GM12878 (cell line): ENCODE measurements around the gene TESPA1. TPM values are rescaled to one million over a fixed set of nuclear protein-coding genes. Genes with fewer than 3 reads are reported as not detected.

Source experiments
- ATAC-seq: fragments of 200-7000 bp; cut with Tn5 transposase; 3 replicates; pipeline ENCODE4 v1.9.1; 2020; ENCODE audit warnings: mild to moderate bottlenecking, moderate library complexity
- BruUV-seq: library from RNA; stranded (reverse); fragments of 400-500 nt; replicated peaks from 2 replicates; lab custom pipeline; 2021; lab: Mats Ljungman, UMichigan
- CTCF ChIA-PET: fragments of 300-600 bp; sonication (Branson Sonifier 250); formaldehyde crosslinking; extraction: SDS; loops from one replicate; lab custom pipeline; 2021; ENCODE audit warnings: inconsistent platforms; lab: Yijun Ruan, JAX
- POLR2A ChIA-PET: fragments of 350-600 bp; formaldehyde crosslinking; extraction: SDS; loops from one replicate; lab custom pipeline; 2021; ENCODE audit warnings: inconsistent platforms; lab: Charles Lee
- RAD21 ChIA-PET: fragments of 300-600 bp; sonication (Branson Sonifier 250); formaldehyde crosslinking; loops from one replicate; lab custom pipeline; 2023; ENCODE audit warnings: antibody characterized with exemption; ENCODE audit not compliant: unreplicated experiment; lab: Charles Lee
- SMC1A ChIA-PET: fragments of 300-600 bp; sonication (Branson Sonifier 250); formaldehyde crosslinking; loops from one replicate; lab custom pipeline; 2023; ENCODE audit not compliant: unreplicated experiment, uncharacterized antibody; lab: Charles Lee
- DNase-seq: peaks from one replicate; pipeline ENCODE4 v3.0.0-alpha.2; 2011; ENCODE audit warnings: low read depth, low spot score
- FAIRE-seq: peaks from 3 replicates; lab custom pipeline; 2011; peaks lifted over from hg19 to GRCh38; lab: Jason Lieb, UNC
- H2AFZ ChIP-seq: 2 replicates; pipeline ENCODE4 v1.6.0; 2011; ENCODE audit warnings: low read depth, low read length, control low read depth; ENCODE audit not compliant: control insufficient read depth
- H3K27ac ChIP-seq: 2 replicates; pipeline ENCODE4 v1.5.1; 2011; ENCODE audit warnings: control low read depth; ENCODE audit not compliant: control insufficient read depth, insufficient read depth
- H3K27me3 ChIP-seq, 2 experiments: replicated peaks in 1 of 2; 2 replicates each; pipeline versions ENCODE4 v1.6.0 to v1.6.1; 2011; ENCODE audit warnings: low read length in 1 of 2; ENCODE audit not compliant: control insufficient read depth in 2 of 2, insufficient read depth in 2 of 2
- H3K36me3 ChIP-seq, 2 experiments: 2 replicates each; pipeline ENCODE4 v1.5.1; 2011; ENCODE audit warnings: low read length in 1 of 2; ENCODE audit not compliant: control insufficient read depth in 2 of 2, insufficient read depth in 2 of 2
- H3K4me1 ChIP-seq: 2 replicates; pipeline ENCODE4 v1.6.1; 2011; ENCODE audit warnings: mild to moderate bottlenecking, low read length, moderate library complexity, mixed read lengths; ENCODE audit not compliant: control insufficient read depth, insufficient read depth
- H3K4me2 ChIP-seq: 2 replicates; pipeline ENCODE4 v1.6.0; 2011; ENCODE audit warnings: control low read depth; ENCODE audit not compliant: control insufficient read depth, insufficient read depth
- H3K4me3 ChIP-seq: fragments of 200-600 bp; sonication (generic); 2 replicates; pipeline ENCODE4 v1.5.1; 2016
- H3K79me2 ChIP-seq: 2 replicates; pipeline ENCODE4 v1.6.0; 2011; ENCODE audit warnings: low read length; ENCODE audit not compliant: control insufficient read depth, insufficient read depth
- H3K9ac ChIP-seq: 2 replicates; pipeline ENCODE4 v1.8.0; 2011; ENCODE audit warnings: low read length, control low read depth, mixed read lengths; ENCODE audit not compliant: control insufficient read depth, insufficient read depth
- H3K9me3 ChIP-seq: replicated peaks from 3 replicates; pipeline ENCODE4 v1.5.1; 2011; ENCODE audit warnings: mild to moderate bottlenecking, low read length; ENCODE audit not compliant: control insufficient read depth, insufficient read depth
- H4K20me1 ChIP-seq: 2 replicates; pipeline ENCODE4 v1.6.0; 2011; ENCODE audit not compliant: control insufficient read depth, insufficient read depth
- ESRRA ChIP-seq: IDR thresholded peaks from 2 replicates; pipeline ENCODE4 v1.6.1; 2012; ENCODE audit warnings: mild to moderate bottlenecking, low read length, improper control_type of control experiment
- FOXK2 ChIP-seq: fragments of 450-650 bp; IDR thresholded peaks from 2 replicates; pipeline ENCODE4 v1.6.1; 2017; ENCODE audit warnings: mild to moderate bottlenecking, moderate library complexity
- FOXM1 ChIP-seq: IDR thresholded peaks from 2 replicates; pipeline ENCODE4 v1.6.1; 2012; ENCODE audit warnings: low read depth, mild to moderate bottlenecking, inconsistent platforms, low read length, moderate library complexity
- HDAC6 ChIP-seq: fragments of 200-600 bp; sonication (generic); IDR thresholded peaks from one replicate; pipeline ENCODE4 v1.8.0; 2017; ENCODE audit warnings: antibody characterized with exemption; ENCODE audit not compliant: unreplicated experiment
- NBN ChIP-seq: fragments of 450-650 bp; IDR thresholded peaks from 2 replicates; pipeline ENCODE4 v1.6.1; 2016
- NR2F1 ChIP-seq: fragments of 450-650 bp; conservative IDR thresholded peaks from 2 replicates; pipeline ENCODE4 v1.6.1; 2017; ENCODE audit warnings: mild to moderate bottlenecking
- POLR2A ChIP-seq: IDR thresholded peaks from 2 replicates; pipeline ENCODE4 v1.6.1; 2011; ENCODE audit warnings: low read depth, mild to moderate bottlenecking, low read length
- TAF1 ChIP-seq: IDR thresholded peaks from 2 replicates; pipeline ENCODE4 v1.6.1; 2011; ENCODE audit warnings: mild to moderate bottlenecking, low read depth, low read length, borderline replicate concordance
- WGBS: methylation state at CpG from one replicate; pipeline ENCODE4 v1.1.6; 2016; ENCODE audit warnings: low lambda C conversion rate; ENCODE audit not compliant: insufficient replicate concordance, insufficient coverage; ENCODE audit errors: missing lambda C conversion rate; 5-methylcytosine and 5-hydroxymethylcytosine counted together
- in situ Hi-C: fragments of 300-500 bp; cut with MboI; formaldehyde crosslinking; loops from 9 replicates; pipeline ENCODE4 v1.14.3; 2018; ENCODE audit warnings: mixed read lengths
- intact Hi-C: fragments of 100-400 bp; cut with micrococcal nuclease; formaldehyde crosslinking; loops from one replicate; pipeline ENCODE4 v1.14.2; 2022; ENCODE audit not compliant: unreplicated experiment
- polyA plus RNA-seq, 11 experiments: library from polyadenylated mRNA; depleted of rRNA in 4 of 11; unstranded in 6 of 11; stranded (reverse) in 5 of 11; fragments of >200 nt; fragmentation: Nextera tagmentation in 4 of 11; fragmentation: Illumina TruSeq in 1 of 11; extraction: Ambion mirVana in 4 of 11; extraction: Trizol in 1 of 11; gene quantifications; 1 replicate in 1 of 11; 2 replicates in 10 of 11; pipeline versions ENCODE4 v1.2.1 to v1.2.3, GENCODE V29; 2011 to 2016; ENCODE audit warnings: inconsistent platforms in 2 of 11, missing spikeins in 2 of 11, low read depth in 1 of 11
- total RNA-seq, 4 experiments: library from RNA; depleted of rRNA in 3 of 4; stranded (reverse); fragments of >200 nt in 3 of 4; fragmentation: Illumina TruSeq in 1 of 4; extraction: Trizol in 1 of 4; gene quantifications; 2 replicates each; pipeline versions ENCODE4 v1.2.1 to v1.2.3, GENCODE V29; 2013 to 2021
- TF ChIP-seq, protein P1 (sequence below): IDR thresholded peaks from 2 replicates; pipeline ENCODE4 v1.6.1; 2012; ENCODE audit warnings: mild to moderate bottlenecking, low read depth, low read length
- TF ChIP-seq, protein P2 (sequence below): IDR thresholded peaks from 2 replicates; pipeline ENCODE4 v1.6.1; 2012; ENCODE audit warnings: low read depth, low read length, improper control_type of control experiment
- TF ChIP-seq, protein P3 (sequence below): IDR thresholded peaks from 2 replicates; pipeline ENCODE4 v1.6.1; 2011; ENCODE audit warnings: borderline replicate concordance, low read depth, mild to moderate bottlenecking, moderate library complexity, mixed read lengths, low read length; ENCODE audit not compliant: insufficient read depth; ENCODE audit errors: extremely low read length

TESPA1 gene
- total and polyA plus RNA-seq, 10 of the 15 experiments (the other 5 are each of a cell fraction or from before 2014, with no cell fraction given): 13.8 to 56.2 (median 23.9) TPM

DNA sequence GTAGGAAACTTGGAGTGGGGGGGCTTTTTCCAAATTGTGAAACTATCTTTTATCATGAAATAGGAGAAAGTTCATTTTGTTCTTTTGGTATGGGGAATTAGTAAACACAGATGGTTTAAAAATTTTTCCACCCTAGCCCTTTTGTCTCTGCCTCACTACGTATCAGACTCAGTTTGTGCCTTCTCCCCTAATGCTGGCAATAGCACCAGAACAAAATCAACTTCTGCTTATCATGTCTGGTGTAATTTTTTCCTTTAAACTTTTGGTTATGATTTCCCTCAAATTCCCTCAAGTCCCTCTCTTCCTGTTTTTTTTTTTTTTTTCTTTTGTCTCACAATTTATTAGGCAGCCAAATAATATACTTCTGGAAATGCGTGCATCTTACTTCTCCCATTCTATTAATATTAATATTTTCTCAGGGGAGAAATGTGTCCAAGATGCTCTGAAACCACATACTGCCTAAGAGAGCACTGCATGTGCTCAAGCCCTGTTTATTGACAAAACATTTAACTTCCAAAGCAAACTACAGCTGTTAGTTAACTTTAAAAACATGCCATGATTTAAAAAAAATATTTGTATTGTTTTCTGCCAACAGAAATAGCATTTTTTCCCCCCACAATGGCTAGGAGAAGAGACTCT is 35.4 kb downstream of the TESPA1 start (continued):
- TF ChIP-seq, protein P1, sequence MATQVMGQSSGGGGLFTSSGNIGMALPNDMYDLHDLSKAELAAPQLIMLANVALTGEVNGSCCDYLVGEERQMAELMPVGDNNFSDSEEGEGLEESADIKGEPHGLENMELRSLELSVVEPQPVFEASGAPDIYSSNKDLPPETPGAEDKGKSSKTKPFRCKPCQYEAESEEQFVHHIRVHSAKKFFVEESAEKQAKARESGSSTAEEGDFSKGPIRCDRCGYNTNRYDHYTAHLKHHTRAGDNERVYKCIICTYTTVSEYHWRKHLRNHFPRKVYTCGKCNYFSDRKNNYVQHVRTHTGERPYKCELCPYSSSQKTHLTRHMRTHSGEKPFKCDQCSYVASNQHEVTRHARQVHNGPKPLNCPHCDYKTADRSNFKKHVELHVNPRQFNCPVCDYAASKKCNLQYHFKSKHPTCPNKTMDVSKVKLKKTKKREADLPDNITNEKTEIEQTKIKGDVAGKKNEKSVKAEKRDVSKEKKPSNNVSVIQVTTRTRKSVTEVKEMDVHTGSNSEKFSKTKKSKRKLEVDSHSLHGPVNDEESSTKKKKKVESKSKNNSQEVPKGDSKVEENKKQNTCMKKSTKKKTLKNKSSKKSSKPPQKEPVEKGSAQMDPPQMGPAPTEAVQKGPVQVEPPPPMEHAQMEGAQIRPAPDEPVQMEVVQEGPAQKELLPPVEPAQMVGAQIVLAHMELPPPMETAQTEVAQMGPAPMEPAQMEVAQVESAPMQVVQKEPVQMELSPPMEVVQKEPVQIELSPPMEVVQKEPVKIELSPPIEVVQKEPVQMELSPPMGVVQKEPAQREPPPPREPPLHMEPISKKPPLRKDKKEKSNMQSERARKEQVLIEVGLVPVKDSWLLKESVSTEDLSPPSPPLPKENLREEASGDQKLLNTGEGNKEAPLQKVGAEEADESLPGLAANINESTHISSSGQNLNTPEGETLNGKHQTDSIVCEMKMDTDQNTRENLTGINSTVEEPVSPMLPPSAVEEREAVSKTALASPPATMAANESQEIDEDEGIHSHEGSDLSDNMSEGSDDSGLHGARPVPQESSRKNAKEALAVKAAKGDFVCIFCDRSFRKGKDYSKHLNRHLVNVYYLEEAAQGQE: no peak
- TF ChIP-seq POLR2A: no peak
- no peak for TF ChIP-seq NBN

GRCh38 chr12:54948171-54948570 is 36.4 kb downstream of the TESPA1 start:
- Histone ChIP-seq H3K27ac (no peak overlapping the region), H3K79me2 (no peaks in the 10 kb centered on the region), H3K4me1 (no peaks in the 10 kb centered on the region), H3K9me3 (no peaks in the 10 kb centered on the region), H3K27me3 (no peaks in the 10 kb centered on the region), H4K20me1 (no peaks in the 10 kb centered on the region), H2AFZ (no peak overlapping the region), H3K4me2 (no peak overlapping the region), H3K36me3 (peaks cover 0 to 3% of the 10 kb centered on the region in 2 experiments; a peak in 1 of 4 replicates), H3K4me3 (no peak overlapping the region), H3K9ac (no peak overlapping the region)
- WGBS: 100% methylated on average over 1 of the region's 1 CpG
- RAD21 ChIA-PET: no interaction called here
- FAIRE-seq (no peak), DNase-seq (no peak), ATAC-seq (no peak)
- no TSS peak for BruUV-seq
- SMC1A ChIA-PET: no interaction called here
- in situ Hi-C loops (no loop called here), intact Hi-C loops (no loop called here)
- CTCF ChIA-PET: interaction anchor here (1.1 kb wide), 1 partner anchor 9 kb away, joined by 3 read pairs; no protein-coding TSS in a partner anchor
- POLR2A ChIA-PET: no interaction called here
- TF ChIP-seq FOXM1: no peak
- no peak for TF ChIP-seq NR2F1
- TF ChIP-seq, protein P1: no peak
- TF ChIP-seq ESRRA: no peak
- TF ChIP-seq, protein P2, sequence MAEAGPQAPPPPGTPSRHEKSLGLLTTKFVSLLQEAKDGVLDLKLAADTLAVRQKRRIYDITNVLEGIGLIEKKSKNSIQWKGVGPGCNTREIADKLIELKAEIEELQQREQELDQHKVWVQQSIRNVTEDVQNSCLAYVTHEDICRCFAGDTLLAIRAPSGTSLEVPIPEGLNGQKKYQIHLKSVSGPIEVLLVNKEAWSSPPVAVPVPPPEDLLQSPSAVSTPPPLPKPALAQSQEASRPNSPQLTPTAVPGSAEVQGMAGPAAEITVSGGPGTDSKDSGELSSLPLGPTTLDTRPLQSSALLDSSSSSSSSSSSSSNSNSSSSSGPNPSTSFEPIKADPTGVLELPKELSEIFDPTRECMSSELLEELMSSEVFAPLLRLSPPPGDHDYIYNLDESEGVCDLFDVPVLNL: no peak
- no peak for TF ChIP-seq TAF1
- no peak for TF ChIP-seq FOXK2
- TF ChIP-seq HDAC6: no peak
- TF ChIP-seq, protein P3, sequence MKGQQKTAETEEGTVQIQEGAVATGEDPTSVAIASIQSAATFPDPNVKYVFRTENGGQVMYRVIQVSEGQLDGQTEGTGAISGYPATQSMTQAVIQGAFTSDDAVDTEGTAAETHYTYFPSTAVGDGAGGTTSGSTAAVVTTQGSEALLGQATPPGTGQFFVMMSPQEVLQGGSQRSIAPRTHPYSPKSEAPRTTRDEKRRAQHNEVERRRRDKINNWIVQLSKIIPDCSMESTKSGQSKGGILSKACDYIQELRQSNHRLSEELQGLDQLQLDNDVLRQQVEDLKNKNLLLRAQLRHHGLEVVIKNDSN: no peak
